GM12873 (cell line): ENCODE measurements around the gene SH2D2A.

Source experiments
- TF ChIP-seq, protein P1 (sequence below): IDR thresholded peaks from 2 replicates; pipeline ENCODE4 v1.5.1; 2012; ENCODE audit warnings: low read depth, mild to moderate bottlenecking, moderate library complexity, low read length, control low read depth; ENCODE audit not compliant: insufficient read depth; ENCODE audit errors: missing control alignments

SH2D2A gene

DNA sequence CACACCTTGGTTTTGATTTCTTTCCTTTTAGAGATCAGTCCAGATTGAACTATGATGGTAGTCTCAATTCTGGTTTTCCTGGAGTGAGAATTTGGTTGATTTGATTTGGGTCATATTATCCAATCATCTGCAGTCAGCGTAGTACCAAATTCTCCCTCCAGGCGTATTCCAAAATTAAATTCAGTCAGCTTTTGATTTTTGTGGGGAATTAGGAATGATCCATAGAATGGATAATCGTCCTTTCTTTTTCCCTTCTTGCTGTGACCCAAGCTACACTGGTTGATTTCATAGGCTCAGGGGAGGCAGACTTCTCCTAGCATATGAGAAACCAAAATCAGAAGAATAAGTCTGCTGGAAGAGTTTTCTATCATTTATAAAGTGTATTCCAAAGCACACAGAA, 44.4 kb downstream of the SH2D2A start:
- TF ChIP-seq, protein P1, sequence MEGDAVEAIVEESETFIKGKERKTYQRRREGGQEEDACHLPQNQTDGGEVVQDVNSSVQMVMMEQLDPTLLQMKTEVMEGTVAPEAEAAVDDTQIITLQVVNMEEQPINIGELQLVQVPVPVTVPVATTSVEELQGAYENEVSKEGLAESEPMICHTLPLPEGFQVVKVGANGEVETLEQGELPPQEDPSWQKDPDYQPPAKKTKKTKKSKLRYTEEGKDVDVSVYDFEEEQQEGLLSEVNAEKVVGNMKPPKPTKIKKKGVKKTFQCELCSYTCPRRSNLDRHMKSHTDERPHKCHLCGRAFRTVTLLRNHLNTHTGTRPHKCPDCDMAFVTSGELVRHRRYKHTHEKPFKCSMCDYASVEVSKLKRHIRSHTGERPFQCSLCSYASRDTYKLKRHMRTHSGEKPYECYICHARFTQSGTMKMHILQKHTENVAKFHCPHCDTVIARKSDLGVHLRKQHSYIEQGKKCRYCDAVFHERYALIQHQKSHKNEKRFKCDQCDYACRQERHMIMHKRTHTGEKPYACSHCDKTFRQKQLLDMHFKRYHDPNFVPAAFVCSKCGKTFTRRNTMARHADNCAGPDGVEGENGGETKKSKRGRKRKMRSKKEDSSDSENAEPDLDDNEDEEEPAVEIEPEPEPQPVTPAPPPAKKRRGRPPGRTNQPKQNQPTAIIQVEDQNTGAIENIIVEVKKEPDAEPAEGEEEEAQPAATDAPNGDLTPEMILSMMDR, result peak; percentile 4

DNA sequence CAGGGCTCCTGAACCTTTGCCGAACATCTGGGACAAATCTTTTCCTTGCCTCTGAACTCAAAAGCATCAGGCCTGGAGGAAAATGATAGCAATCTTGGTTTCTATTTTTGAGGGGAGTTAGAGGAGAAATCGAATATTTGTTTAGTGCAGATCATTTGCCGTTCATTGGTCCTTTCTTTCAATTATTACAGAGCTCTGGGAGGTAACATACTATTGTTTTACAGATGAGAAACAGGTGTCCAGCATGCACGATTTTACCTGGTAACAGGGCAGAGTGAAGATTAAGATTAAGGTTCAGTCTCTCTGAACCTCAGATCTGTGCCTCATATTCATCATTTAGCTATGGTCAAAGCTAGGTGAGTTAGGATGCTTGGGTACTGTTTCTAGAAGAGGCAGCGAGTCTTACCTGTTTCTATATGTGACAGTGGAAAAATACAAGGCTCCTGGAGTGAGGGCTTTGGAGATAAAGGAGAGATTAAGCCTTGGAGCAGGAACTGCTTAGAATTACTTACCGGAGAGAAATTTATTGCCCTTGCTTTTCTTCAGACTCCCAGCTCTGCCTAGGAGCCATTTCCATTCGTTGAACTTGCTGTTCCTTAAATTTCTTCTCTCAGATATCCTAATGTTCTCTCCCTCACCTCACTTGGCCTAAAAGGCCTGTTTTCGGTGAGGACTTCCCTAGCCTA, 47.9 kb downstream of the SH2D2A start:
- TF ChIP-seq, protein P1, result no peak

GRCh38 chr1:156767879-156768604, 48.6 kb downstream of the SH2D2A start:
- TF ChIP-seq, protein P1, result no peak

GRCh38 chr1:156767101-156767878, 49.4 kb downstream of the SH2D2A start, which contains the start of gene PRCC:
Gene PRCC, plus strand, starts transcription at chr1:156767535. Its CDS starts 237 bp downstream, at chr1:156767772.
- TF ChIP-seq, protein P1, result peak; percentile 10

DNA sequence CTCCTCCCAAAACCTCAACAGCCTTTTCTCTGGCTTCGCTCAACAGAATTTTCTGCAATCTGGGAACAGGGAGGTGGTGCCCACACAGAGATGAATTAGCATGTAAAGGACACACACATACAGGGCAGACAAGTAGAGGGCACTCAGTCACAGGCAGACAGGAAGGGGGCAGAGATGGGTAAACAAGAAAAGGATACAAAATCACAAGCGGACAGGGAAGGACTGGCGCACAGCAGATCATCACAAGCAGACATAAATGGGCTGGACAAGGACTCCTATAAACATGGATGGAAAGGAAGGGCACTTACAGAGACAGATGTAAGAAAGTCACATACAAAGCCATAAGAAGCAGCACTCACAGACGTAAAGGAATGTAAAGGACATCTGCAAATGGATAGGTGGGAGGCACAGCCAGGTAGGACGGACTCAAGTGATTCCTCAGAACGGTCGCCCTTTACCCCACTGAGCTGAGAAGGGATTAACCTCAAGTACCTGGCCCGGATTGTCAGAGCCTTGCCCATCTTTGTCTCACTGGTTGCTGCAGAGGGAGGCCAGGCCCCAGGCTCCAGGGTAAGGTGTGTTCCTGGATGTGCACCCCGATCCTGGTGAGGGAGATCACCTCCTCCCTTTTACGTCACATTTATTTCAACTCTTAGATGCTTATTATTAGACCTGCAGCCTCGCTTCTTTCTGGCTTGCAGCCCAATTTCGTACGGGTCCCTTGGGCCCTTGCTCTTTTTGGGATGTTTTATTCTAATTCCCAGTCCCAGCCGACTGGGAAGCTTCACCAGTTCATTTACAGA, 50.1 kb downstream of the SH2D2A start:
- TF ChIP-seq, protein P1, result no peak

DNA sequence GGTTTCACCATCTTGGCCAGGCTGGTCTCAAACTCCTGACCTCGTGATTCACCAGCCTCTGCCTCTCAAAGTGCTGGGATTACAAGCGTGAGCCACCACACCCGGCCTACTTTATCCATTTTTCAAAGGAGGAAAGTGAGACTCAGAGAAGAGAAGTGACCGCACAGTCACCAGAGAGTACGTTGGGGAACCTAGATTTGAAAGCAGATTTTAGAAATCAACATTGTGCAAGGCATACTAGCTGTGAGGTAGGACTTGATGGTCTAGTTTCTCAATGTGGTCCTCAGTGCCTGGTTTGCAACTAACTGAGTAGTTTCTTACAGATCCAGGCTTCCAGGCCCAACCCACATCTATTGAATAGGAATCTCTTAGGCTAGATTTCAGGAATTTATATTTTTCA, 51.0 kb downstream of the SH2D2A start:
- TF ChIP-seq, protein P1, result no peak
